Regular cardiac myocyte (primary cell): ENCODE data around the gene APRT. TPM values are rescaled to one million over a fixed set of nuclear protein-coding genes. Genes with fewer than 3 reads are reported as not detected.

Experiments
- total RNA-seq: library from RNA; depleted of rRNA; stranded (reverse); fragments of >200 nt; gene quantifications from 2 replicates; pipeline ENCODE4 v1.2.3, GENCODE V29; 2014

Gene APRT, protein sequence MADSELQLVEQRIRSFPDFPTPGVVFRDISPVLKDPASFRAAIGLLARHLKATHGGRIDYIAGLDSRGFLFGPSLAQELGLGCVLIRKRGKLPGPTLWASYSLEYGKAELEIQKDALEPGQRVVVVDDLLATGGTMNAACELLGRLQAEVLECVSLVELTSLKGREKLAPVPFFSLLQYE
- 57.5 and 76.3 TPM in 2 replicates for total RNA-seq

DNA sequence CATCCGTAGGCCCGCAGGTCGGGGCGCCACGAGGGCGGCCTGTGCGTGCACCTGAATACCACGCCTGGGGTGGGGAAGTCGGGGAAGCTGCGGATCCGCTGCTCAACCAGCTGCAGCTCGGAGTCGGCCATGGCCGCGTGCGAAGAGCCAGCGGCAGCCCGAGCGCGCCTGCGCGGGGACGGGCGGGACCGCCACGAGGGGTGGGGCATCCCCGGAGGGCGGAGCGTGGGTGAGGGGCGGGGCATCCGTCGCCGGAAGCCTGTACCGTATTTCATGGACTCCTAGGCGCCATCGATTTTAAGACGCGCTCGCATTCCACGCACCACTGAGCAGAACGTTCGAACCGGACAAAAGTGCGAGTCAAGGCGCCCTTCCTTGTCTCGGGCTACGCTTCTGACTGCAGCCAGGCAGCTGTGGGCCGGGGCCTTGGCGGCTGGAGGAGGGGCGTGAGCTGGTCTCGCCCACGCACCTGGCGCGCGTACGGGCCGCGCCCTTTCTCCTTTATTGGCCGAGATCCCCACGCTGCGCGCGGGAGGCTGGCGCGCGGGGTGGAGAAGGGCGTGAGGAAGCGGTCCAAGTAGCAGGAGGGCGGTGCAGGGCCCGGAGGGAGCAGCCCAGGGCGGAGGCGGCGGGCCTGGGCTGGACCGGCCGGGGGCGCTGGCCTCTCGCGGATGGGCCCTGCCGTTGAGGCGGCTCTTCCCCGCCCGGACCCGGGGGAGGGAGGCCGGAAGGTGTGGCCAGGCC, at the start of gene APRT:
Gene APRT (minus strand): TSS at position 160 of the 744 bp plus-strand sequence. CDS start 29 bp downstream, at position 131.

DNA sequence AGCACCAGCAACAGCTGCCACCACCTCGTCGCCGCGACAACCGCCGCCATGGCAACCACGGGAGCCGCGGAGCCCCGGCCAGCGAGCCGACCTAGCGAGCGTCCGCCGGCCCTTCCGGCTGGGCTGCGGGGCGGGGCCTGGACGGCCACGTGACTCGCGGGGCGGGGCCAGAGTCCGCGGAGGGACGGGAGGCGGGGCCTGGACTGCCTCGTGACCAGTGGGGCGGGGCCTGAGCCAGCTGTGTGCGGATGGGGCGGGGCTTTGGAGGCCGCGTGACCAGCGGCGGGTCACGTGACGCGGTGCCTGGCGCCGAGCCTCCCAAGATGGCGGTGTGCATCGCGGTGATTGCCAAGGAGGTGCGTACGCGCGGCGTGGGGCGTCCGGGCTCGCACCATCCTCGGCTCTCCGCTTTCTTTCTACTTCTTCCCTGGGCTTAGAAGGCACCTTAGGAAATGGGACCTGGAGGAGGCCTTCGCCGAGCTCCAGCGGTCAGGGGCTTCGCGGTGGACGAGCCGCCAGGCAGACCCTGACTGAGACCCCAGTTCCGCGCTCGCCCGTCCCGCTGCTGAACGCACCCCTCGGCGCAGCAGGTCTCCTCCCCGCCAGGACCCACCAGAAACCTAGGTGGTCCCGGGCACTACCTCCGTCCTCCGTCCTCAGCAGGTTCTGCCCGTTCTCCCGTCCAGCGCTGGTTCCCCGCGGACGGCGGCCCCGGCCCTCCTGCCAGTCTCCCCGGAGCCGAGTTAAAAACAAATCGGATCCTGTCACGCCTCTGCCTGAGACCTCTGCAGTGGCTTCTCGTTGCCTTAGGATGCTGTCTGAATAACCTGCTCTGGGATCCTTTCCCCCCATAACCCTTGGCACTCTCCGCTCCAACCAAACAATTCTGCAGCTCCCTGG, 45.4 kb upstream of the APRT start, which contains the start of the genes GALNS and TRAPPC2L:
Gene GALNS (minus strand): TSS at position 120 of the 900 bp plus-strand sequence. CDS start 70 bp downstream, at position 50.
Gene TRAPPC2L (plus strand): TSS at position 300 of the 900 bp plus-strand sequence. CDS start 24 bp downstream, at position 324.

DNA sequence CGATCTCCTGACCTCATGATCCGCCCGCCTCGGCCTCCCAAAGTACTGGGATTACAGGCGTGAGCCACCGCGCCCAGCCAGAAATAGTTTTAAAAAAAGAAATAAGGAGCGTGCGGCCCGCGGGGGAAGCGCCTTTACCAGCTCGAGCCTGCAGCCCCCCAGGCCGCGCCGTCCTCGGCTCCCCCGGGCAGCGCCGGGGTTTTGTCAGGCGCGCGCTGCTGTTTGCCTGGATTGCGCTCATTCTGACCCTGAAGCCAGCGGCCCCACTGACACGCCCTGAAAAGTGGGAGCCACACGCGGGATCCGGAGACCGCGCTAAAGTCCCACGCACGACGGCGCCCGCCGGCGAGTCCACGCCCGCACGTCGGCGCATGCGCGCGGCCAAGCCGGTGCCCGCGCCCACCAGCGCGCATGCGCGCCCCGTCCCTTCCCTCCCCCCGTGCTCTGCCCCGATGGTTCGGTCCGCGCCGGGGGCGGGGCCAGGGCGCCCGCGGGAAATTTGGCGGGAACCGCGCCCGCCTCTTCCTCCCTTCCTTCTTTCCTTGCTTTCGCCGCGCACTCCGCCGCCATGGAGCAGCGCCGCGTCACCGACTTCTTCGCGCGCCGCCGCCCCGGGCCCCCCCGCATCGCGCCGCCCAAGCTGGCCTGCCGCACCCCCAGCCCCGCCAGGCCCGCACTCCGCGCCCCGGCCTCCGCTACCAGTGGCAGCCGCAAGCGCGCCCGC, 8.3 kb downstream of the APRT start, which contains the start of gene CDT1:
Gene CDT1 (plus strand): TSS at position 526 of the 724 bp plus-strand sequence. CDS start 43 bp downstream, at position 569.

DNA sequence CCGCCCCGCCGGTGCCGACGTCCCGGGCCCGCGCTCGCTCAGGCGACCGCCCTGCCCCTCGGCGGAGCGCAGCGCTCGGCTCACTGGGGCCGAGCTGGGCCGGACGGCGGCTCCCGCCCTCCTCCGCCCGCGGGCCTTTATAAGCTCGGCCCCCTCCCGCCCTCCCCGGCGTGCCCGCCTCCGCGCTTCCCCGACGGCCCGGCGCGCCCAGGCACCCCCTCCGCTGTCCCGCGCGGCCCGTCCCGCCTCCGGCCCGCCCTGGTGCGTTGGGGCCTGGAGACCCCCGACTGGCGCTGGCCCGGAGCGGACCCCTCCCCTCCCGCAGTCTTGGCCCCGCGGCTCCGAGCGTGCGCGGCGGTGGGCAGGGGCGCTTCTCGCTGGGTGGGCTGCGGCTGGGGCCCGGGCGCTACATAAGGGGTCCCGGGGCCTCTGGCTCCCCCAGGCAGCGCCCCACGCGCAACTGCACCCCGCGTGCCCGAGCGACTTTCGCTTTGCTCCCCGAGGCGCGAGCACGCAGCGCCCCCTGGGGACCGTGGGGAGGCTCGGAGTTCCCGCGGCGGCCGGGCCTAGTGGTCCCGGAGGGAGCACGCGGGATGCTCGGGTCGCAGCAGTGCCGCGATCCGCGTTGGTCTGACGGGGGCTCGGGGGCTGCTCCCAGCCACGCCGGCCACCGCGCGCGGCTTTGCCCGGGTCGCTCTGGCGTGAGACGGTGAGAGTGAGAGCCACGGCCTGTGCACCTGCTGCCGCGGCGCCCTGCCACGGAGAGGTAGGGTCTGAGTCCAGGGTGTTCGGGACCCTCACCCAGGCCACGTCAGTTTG, 26.4 kb downstream of the APRT start, which contains the start of gene PIEZO1:
Gene PIEZO1 (minus strand): TSS at position 115 of the 819 bp plus-strand sequence. CDS start 256 bp downstream, outside the sequence.

Other genes starting within 250 kb of the APRT start
- gene ZC3H18, start 241.5 kb downstream of the APRT start, total RNA-seq, result 9.6 and 22.6 TPM in 2 replicates
- not detected in 2 replicates for gene IL17C, start 173.4 kb downstream of the APRT start, total RNA-seq
- gene CYBA, start 160.9 kb downstream of the APRT start, total RNA-seq, result 247 and 346 TPM in 2 replicates
- gene MVD, start 148.8 kb downstream of the APRT start, total RNA-seq, result 41.0 and 45.1 TPM in 2 replicates
- gene SNAI3, start 125.4 kb downstream of the APRT start, total RNA-seq, result not detected in 2 replicates
- 11.9 and 15.8 TPM in 2 replicates for gene RNF166, start 105.5 kb downstream of the APRT start, total RNA-seq
- 13.0 and 34.1 TPM in 2 replicates for gene CTU2, start 105.4 kb downstream of the APRT start, total RNA-seq
- 140 and 243 TPM in 2 replicates for gene PIEZO1, start 26.7 kb downstream of the APRT start, total RNA-seq
- gene CDT1, start 8.1 kb downstream of the APRT start, total RNA-seq, result 3.9 and 19.4 TPM in 2 replicates
- gene GALNS, start 45.0 kb upstream of the APRT start, total RNA-seq, result 16.5 and 21.1 TPM in 2 replicates
- 36.4 and 53.1 TPM in 2 replicates for gene TRAPPC2L, start 45.2 kb upstream of the APRT start, total RNA-seq
- gene PABPN1L, start 54.7 kb upstream of the APRT start, total RNA-seq, result not detected in 2 replicates
- not detected in 2 replicates for gene CBFA2T3, start 165.3 kb upstream of the APRT start, total RNA-seq